Mesenchymal stem cell (in vitro differentiated cells and primary cell): ENCODE results near the gene OBP2A.

ENCODE experiments used
- DNase-seq: peaks from one replicate; pipeline ENCODE4 v3.0.0-alpha.2; 2013
- H2AFZ ChIP-seq: one replicate; pipeline ENCODE4 v1.6.1; 2013; ENCODE audit warnings: low read depth, mild to moderate bottlenecking, control low read depth, inconsistent platforms, low read length, moderate library complexity
- H2AK5ac ChIP-seq: 2 replicates; pipeline ENCODE4 v1.6.1; 2013; ENCODE audit warnings: low read length, moderate library complexity, mild to moderate bottlenecking, inconsistent platforms; ENCODE audit not compliant: severe bottlenecking
- H2BK120ac ChIP-seq: one replicate; pipeline ENCODE4 v1.6.1; 2013; ENCODE audit warnings: low read depth, mild to moderate bottlenecking, inconsistent platforms, low read length, moderate library complexity
- H2BK12ac ChIP-seq, 2 experiments: one replicate each; pipeline ENCODE4 v1.6.1; 2013; ENCODE audit warnings: inconsistent platforms in 2 of 2, low read length in 2 of 2, mild to moderate bottlenecking in 2 of 2, moderate library complexity in 2 of 2, control low read depth in 1 of 2
- H2BK15ac ChIP-seq: one replicate; pipeline ENCODE4 v1.6.1; 2013; ENCODE audit warnings: mild to moderate bottlenecking, low read depth, inconsistent platforms; ENCODE audit not compliant: poor library complexity, severe bottlenecking
- H2BK5ac ChIP-seq: 2 replicates; pipeline ENCODE4 v1.6.1; 2013; ENCODE audit warnings: low read depth, mild to moderate bottlenecking, low read length, control low read depth, inconsistent platforms; ENCODE audit not compliant: poor library complexity, severe bottlenecking
- H3K14ac ChIP-seq, 2 experiments: one replicate each; pipeline ENCODE4 v1.6.1; 2013; ENCODE audit warnings: inconsistent platforms in 2 of 2, low read length in 2 of 2, control low read depth in 1 of 2, mild to moderate bottlenecking in 1 of 2, moderate library complexity in 1 of 2
- H3K18ac ChIP-seq, 2 experiments: one replicate each; pipeline ENCODE4 v1.6.1; 2013; ENCODE audit warnings: inconsistent platforms in 2 of 2, low read length in 2 of 2, control low read depth in 1 of 2, low read depth in 1 of 2, mild to moderate bottlenecking in 1 of 2
- H3K23ac ChIP-seq, 2 experiments: one replicate each; pipeline ENCODE4 v1.6.1; 2013; ENCODE audit warnings: inconsistent platforms in 2 of 2, low read length in 2 of 2, mild to moderate bottlenecking in 2 of 2, moderate library complexity in 2 of 2, control low read depth in 1 of 2
- H3K27ac ChIP-seq: 2 replicates; pipeline ENCODE4 v1.5.1; 2013; ENCODE audit warnings: mild to moderate bottlenecking, moderate library complexity, low read length, control low read depth, inconsistent platforms; ENCODE audit not compliant: poor library complexity, severe bottlenecking
- H3K27me3 ChIP-seq, 2 experiments: 2 replicates each; pipeline versions ENCODE4 v1.6.1 to v1.7.0; 2013; ENCODE audit warnings: low read length in 2 of 2, mild to moderate bottlenecking in 2 of 2, moderate library complexity in 2 of 2, control low read depth in 1 of 2, inconsistent platforms in 1 of 2; ENCODE audit not compliant: control insufficient read depth in 1 of 2, insufficient read depth in 1 of 2
- H3K36me3 ChIP-seq, 2 experiments: 2 replicates each; pipeline versions ENCODE4 v1.6.1 to v1.7.0; 2013; ENCODE audit warnings: low read length in 2 of 2, control low read depth in 1 of 2, inconsistent platforms in 1 of 2, low read depth in 1 of 2, mild to moderate bottlenecking in 1 of 2; ENCODE audit not compliant: insufficient read depth in 2 of 2, control insufficient read depth in 1 of 2
- H3K4ac ChIP-seq, 2 experiments: one replicate each; pipeline ENCODE4 v1.6.1; 2013; ENCODE audit warnings: inconsistent platforms in 2 of 2, low read length in 2 of 2, mild to moderate bottlenecking in 2 of 2, moderate library complexity in 2 of 2, control low read depth in 1 of 2, low read depth in 1 of 2
- H3K4me1 ChIP-seq: 2 replicates; pipeline ENCODE4 v1.6.1; 2013; ENCODE audit warnings: low read depth, low read length, control low read depth; ENCODE audit not compliant: control insufficient read depth, insufficient read depth
- H3K4me2 ChIP-seq: 2 replicates; pipeline ENCODE4 v1.6.1; 2013; ENCODE audit warnings: low read length, mild to moderate bottlenecking, inconsistent platforms; ENCODE audit not compliant: poor library complexity, severe bottlenecking
- H3K4me3 ChIP-seq, 2 experiments: 2 replicates each; pipeline versions ENCODE4 v1.5.1 to v1.7.0; 2013; ENCODE audit warnings: low read length in 2 of 2, mild to moderate bottlenecking in 2 of 2, control low read depth in 1 of 2, low read depth in 1 of 2; ENCODE audit not compliant: insufficient read depth in 1 of 2
- H3K79me1 ChIP-seq: replicated peaks from 2 replicates; pipeline ENCODE4 v1.6.1; 2013; ENCODE audit warnings: mild to moderate bottlenecking, control low read depth, low read length, inconsistent platforms; ENCODE audit not compliant: poor library complexity, severe bottlenecking
- H3K9ac ChIP-seq: 2 replicates; pipeline ENCODE4 v1.7.0; 2013; ENCODE audit warnings: mild to moderate bottlenecking, low read length, moderate library complexity
- H3K9me3 ChIP-seq: 2 replicates; pipeline ENCODE4 v1.7.0; 2013; ENCODE audit warnings: mild to moderate bottlenecking, low read length; ENCODE audit not compliant: control insufficient read depth
- H4K8ac ChIP-seq: one replicate; pipeline ENCODE4 v1.6.1; 2013; ENCODE audit warnings: inconsistent platforms, mild to moderate bottlenecking, low read length, moderate library complexity
- H4K91ac ChIP-seq: one replicate; pipeline ENCODE4 v1.6.1; 2013; ENCODE audit warnings: mild to moderate bottlenecking, low read length, inconsistent platforms
- WGBS: methylation state at CpG from one replicate; pipeline ENCODE4 v1.1.7; 2013; ENCODE audit warnings: mixed read lengths; 5-methylcytosine and 5-hydroxymethylcytosine counted together

The OBP2A gene

DNA sequence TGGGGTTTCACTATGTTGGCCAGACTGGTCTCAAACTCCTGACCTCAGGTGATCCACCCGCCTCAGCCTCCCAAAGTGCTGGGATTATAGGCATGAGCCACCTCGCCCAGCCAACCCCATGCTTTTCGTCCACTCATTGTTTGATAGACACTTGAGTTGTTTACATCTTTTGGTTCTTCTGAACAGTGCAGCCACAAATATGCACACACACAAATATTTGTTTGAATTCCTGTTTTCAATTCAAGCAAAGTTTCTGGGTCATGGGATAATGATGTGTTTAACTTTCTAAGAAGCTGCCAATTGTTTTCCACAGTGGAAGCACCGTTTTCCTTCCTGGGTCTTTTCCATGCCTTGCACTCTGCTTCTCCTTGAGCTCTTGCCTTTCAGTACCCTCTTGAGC, 8.8 kb downstream of the OBP2A start:
- Histone ChIP-seq H3K36me3 (no peaks in the 10 kb centered on the region), H4K8ac (no peak overlapping the region), H3K23ac (no peak overlapping the region), H3K27ac (no peak overlapping the region), H2AK5ac (no peak overlapping the region), H3K79me1 (no peaks in the 10 kb centered on the region), H3K14ac (no peak overlapping the region), H3K4ac (no peak overlapping the region), H3K4me1 (no peaks in the 10 kb centered on the region), H2BK12ac (no peak overlapping the region), H2BK120ac (no peak overlapping the region), H3K4me3 (no peak overlapping the region), H2AFZ (no peak overlapping the region), H3K4me2 (no peak overlapping the region), H2BK5ac (no peak overlapping the region), H3K9ac (no peak overlapping the region), H2BK15ac (no peak overlapping the region), H4K91ac (no peak overlapping the region), H3K27me3 (peaks cover 0 to 28% of the 10 kb centered on the region in 2 experiments), H3K9me3 (no peaks in the 10 kb centered on the region), H3K18ac (no peak overlapping the region)
- WGBS: 63% methylated on average over 3 of the region's 4 CpGs
- DNase-seq: peak; percentile 36

DNA sequence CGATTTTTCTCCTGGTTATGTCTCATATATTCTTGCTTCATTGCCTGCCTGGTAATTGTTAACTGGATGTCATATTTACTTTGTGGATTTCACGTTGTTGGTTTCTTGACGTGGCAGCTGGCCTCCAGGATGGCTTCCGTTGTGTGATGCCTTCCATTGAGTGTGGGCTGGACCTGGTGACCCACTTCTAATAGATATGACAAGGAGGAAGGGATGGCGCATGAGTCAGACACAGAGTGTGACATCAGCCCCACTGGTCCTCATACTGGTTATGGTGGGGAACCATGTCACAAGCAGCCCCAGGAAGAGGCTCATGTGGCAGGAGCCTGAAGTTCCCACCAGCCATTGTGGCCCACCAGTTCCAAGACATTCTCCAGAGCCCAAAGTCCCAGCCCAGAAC, 9.3 kb downstream of the OBP2A start:
- H4K91ac ChIP-seq: no peak overlapping the region
- no peak overlapping the region for H3K4me2 ChIP-seq
- H3K27me3 ChIP-seq: peaks cover 0 to 28% of the 10 kb centered on the region in 2 experiments
- no peaks in the 10 kb centered on the region for H3K9me3 ChIP-seq
- no peak overlapping the region for H2AK5ac ChIP-seq
- no peak overlapping the region for H2BK15ac ChIP-seq
- no peak overlapping the region for H3K4me3 ChIP-seq
- H3K79me1 ChIP-seq: no peaks in the 10 kb centered on the region
- no peak overlapping the region for H3K4ac ChIP-seq
- H3K23ac ChIP-seq: no peak overlapping the region
- H2BK120ac ChIP-seq: no peak overlapping the region
- H3K4me1 ChIP-seq: no peaks in the 10 kb centered on the region
- H2BK5ac ChIP-seq: no peak overlapping the region
- peak; percentile 7 for DNase-seq
- 71% methylated on average over 5 of the region's 5 CpGs for WGBS
- no peaks in the 10 kb centered on the region for H3K36me3 ChIP-seq
- H3K14ac ChIP-seq: no peak overlapping the region
- H2BK12ac ChIP-seq: no peak overlapping the region
- H2AFZ ChIP-seq: no peak overlapping the region
- no peak overlapping the region for H3K9ac ChIP-seq
- no peak overlapping the region for H4K8ac ChIP-seq
- no peak overlapping the region for H3K18ac ChIP-seq
- no peak overlapping the region for H3K27ac ChIP-seq

DNA sequence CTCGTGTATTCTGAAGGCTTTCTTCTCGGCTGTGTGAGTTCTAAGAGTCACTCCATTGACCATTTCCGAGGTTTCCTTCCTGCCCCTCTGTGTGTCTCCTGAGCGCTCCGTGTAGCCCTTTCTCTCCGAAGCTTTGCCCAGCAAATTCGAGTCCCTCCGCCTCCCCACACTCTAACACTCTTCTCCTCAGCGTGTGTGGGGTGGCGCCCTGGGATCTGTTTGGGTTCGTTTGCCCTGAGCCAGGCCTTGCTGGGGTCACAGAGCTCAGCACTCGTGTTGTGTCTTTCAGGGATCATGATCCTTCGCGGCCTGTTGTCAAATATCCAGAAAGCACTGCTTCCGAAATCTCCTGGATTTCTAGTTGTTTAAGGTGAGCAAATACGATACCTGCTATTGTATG, 10.0 kb downstream of the OBP2A start:
- DNase-seq: no peak
- Histone ChIP-seq H3K4ac (no peak overlapping the region), H4K8ac (no peak overlapping the region), H2BK5ac (no peak overlapping the region), H4K91ac (no peak overlapping the region), H3K9me3 (no peaks in the 10 kb centered on the region), H3K4me1 (no peaks in the 10 kb centered on the region), H3K4me2 (no peak overlapping the region), H3K27ac (no peak overlapping the region), H3K27me3 (peaks cover 0 to 21% of the 10 kb centered on the region in 2 experiments), H2AFZ (no peak overlapping the region), H3K4me3 (no peak overlapping the region), H3K18ac (no peak overlapping the region), H3K9ac (no peak overlapping the region), H2BK12ac (no peak overlapping the region), H3K14ac (no peak overlapping the region), H3K79me1 (no peaks in the 10 kb centered on the region), H3K23ac (no peak overlapping the region), H2AK5ac (no peak overlapping the region), H2BK15ac (no peak overlapping the region), H3K36me3 (no peaks in the 10 kb centered on the region), H2BK120ac (no peak overlapping the region)
- WGBS: 85% methylated on average over 16 of the region's 16 CpGs

DNA sequence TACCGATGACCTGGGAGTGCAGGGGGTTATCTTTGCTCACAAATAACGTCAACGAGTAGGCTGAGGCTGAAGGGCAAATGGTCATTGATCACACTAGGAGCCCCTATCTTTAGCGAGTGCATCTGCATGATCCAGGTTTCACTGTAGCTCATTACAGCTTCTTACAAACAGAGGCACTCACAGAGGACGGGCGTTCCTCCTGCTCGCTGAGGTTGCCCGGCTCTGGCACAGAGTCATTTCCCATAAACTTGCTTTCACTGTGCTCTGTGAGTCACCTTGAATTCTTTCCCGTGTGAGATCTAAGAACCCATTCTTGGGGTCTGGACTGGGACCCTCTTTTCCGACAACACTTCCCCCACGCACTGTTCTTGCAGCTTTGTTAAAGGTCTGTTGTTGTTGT, 13.7 kb downstream of the OBP2A start:
- Histone ChIP-seq H3K9ac (no peak overlapping the region), H3K4me2 (no peak overlapping the region), H3K23ac (no peak overlapping the region), H3K79me1 (no peaks in the 10 kb centered on the region), H2BK15ac (no peak overlapping the region), H4K8ac (no peak overlapping the region), H4K91ac (no peak overlapping the region), H3K4me3 (no peak overlapping the region), H2BK12ac (no peak overlapping the region), H3K4ac (no peak overlapping the region), H2BK5ac (no peak overlapping the region), H3K4me1 (no peaks in the 10 kb centered on the region), H2BK120ac (no peak overlapping the region), H2AFZ (no peak overlapping the region), H3K9me3 (no peaks in the 10 kb centered on the region), H3K27ac (no peak overlapping the region), H3K18ac (no peak overlapping the region), H3K36me3 (no peaks in the 10 kb centered on the region), H2AK5ac (no peak overlapping the region), H3K27me3 (peaks cover 0 to 3% of the 10 kb centered on the region in 2 experiments), H3K14ac (no peak overlapping the region)
- DNase-seq: no peak
- 74% methylated on average over 10 of the region's 11 CpGs for WGBS
